Measurements from ENCODE around the gene NUDT3.
A peak's percentile ranks its signal among the peaks of the same experiment; 100 is the strongest.
"Not testable (repeated sequence)": the region's sequence is repeated elsewhere in the genome, so short reads cannot be mapped to it uniquely, and the experiment has no call there.

The NUDT3 gene

DNA sequence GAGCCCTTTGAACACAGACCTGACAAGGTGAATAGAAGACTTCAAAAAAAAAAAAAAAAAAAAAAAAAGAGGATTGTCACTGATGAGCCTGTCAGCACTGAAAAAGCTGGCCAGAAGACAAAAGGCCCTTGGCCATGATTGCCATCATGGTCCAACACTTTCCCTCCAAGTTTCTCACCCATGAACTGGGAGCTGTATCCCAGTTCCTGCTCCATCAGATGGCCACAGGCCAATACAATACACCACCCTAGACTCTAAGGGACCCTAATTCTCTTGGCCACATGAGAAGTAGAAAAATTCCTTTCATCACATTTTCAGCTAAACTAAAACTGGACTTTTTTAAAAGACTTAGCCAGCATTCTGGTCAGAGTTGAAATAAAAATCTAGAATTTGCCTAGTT is 50.2 kb downstream of the NUDT3 start:
- DNase-seq (ENCODE audit: low spot score) = no peak

DNA sequence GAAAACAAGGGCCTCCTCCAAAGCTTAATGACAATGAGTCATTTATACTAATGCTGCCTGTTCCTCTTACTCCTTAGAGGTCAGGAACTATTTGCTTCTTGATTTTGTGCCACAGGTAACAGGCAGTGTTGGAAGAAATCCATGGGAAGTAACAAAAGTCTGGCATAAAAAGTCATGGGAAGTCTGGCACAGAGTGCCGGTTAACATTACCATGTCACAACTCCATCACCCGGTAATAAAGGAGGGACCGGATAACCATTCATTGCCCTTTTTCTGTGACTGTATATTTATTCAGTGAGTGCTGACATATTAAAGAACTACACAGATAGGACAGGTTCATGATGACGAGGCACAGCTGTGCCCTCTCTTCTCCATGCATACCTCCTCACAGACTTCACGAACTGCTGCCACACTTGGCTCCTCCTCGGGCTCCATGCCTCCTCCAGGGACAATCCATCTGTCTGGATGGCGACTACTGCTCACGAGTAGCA is 50.9 kb downstream of the NUDT3 start:
- peak; percentile 17 for DNase-seq (ENCODE audit: low spot score)

DNA sequence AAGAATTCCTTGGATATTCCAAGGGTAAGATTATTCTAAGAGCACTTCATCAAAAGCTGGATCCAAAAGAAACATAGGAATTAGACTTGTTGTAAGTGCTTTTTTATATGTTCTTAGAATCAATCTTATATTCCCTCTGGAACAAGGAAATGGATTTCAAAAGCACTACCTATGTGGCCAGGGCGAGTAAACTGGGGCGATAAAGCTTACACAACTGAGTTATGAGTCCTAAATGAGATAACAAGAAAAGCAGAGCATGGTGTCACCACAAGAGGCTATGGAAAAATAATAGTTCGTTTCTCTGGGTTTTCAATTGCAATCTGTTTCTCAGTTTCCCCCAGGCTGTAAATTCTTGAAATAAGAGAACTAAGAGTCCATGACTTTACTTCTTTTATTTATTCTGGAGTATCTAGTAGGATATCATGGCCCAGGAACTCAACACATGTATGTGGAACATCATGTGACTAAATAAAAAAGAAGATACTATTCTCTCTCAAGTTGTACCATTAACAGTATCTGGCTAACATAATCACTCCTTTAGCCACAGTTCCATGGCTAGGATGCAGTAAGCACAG is 51.5 kb downstream of the NUDT3 start:
- no peak for DNase-seq (ENCODE audit: low spot score)

- no peak for DNase-seq (ENCODE audit: low spot score)
These were observed 52.1 kb downstream of the NUDT3 start for GRCh38 chr6:34340394-34340793.

GRCh38 chr6:34339971-34340370 is 52.5 kb downstream of the NUDT3 start:
- DNase-seq (ENCODE audit: low spot score) = no peak

GRCh38 chr6:34339432-34339831 is 53.0 kb downstream of the NUDT3 start:
- DNase-seq (ENCODE audit: low spot score) = no peak

- DNase-seq (ENCODE audit: low spot score) = no peak
These were observed 53.7 kb downstream of the NUDT3 start for GRCh38 chr6:34338811-34339210.

- DNase-seq (ENCODE audit: low spot score) = no peak
These were observed 54.1 kb downstream of the NUDT3 start for GRCh38 chr6:34338377-34338776.

- DNase-seq (ENCODE audit: low spot score) = no peak
These were observed 57.6 kb downstream of the NUDT3 start for GRCh38 chr6:34334796-34335416.

DNA sequence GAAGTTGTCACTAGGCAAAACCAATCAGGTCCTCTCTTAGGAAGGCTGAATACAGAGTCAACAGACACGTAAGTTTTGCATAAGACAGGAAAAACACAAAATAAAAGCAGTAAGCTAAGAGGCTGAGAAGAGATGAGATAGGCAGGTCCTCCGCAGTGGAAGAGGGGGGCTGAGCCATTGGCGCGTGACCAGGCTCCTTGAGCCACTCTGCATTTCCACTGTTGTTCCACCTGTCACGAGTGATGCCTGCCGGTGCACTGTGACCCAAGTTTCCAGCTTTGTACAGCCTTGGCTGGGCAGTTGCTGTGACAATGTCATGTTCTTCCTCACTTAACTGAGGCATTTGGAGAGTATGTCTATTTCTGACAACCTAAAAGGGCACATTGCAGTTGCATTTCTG is 58.6 kb downstream of the NUDT3 start:
- no peak for DNase-seq (ENCODE audit: low spot score)

GRCh38 chr6:34332251-34333198 is 59.9 kb downstream of the NUDT3 start:
- DNase-seq (ENCODE audit: low spot score) = no peak

- DNase-seq (ENCODE audit: low spot score) = no peak
These were observed 61.0 kb downstream of the NUDT3 start for GRCh38 chr6:34331371-34332050.

DNA sequence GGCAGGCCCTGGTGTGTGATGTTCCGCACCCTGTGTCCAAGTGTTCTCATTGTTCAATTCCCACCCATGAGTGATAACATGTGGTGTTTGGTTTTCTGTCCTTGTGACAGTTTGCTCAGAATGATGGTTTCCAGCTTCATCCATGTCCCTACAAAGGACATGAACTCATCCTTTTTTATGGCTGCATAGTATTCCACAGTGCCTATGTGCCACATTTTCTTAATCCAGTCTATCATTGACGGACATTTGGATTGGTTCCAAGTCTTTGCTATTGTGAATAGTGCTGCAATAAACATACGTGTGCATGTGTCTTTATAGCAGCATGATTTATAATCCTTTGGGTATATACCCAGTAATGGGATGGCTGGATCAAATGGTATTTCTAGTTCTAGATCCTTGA is 62.7 kb downstream of the NUDT3 start:
- not testable (repeated sequence) for DNase-seq (ENCODE audit: low spot score)

DNA sequence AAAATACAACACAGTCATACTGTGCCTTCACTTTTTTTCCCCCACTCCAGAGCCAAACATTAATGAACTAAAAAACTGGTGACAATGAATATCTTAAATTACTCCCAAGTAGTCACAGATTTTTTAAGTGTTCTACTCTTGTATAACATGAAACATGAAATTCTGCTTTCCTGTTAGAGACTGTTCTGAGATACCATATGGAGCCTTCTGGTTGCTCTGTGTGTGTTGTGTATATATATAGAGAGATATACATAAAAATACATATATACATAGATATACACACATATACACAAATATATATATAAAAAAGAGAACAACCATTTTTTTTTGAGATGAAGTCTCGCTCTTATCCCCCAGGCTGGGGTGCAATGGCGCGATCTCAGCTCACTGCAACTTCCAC is 63.5 kb downstream of the NUDT3 start:
- no peak for DNase-seq (ENCODE audit: low spot score)

DNA sequence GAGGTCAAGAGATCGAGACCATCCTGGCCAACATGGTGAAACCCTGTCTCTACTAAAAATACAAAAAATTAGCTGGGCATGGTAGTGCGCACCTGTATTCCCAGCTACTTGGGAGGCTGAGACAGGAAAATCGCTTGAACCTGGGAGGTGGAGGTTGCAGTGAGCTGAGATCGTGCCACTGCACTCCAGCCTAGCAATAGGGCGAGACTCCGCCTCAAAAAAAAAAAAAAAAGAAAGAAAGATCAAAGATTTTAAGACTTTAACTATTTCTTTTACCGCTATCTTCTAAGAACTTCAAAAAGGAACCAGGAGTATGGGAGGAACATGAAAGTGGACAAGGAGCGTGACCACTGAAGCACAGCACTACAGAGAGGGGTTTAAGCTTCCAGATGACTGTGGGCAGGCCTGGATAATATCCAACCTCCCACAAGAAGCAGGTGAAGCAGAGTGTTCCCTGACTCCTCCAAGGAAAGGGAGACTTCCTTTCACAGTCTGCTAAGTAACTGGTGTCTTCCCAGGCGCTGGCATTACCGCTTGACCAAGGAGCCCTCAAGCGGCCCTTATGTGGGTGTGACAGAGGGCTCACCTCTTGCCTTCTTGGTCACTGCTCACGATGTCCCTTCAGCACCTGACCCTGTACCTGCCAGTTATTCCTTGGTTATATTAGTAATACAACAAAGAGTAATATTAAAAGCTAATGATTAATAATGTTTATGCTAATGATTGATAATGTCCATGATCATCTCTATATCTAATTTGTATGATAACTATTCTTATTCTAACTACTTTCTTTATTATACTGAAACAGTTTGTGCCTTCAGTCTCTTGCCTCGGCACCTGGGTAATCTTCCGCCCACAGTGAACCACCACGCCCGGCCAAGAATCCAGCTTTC is 64.9 kb downstream of the NUDT3 start:
- DNase-seq (ENCODE audit: low spot score) = not testable (repeated sequence)

DNA sequence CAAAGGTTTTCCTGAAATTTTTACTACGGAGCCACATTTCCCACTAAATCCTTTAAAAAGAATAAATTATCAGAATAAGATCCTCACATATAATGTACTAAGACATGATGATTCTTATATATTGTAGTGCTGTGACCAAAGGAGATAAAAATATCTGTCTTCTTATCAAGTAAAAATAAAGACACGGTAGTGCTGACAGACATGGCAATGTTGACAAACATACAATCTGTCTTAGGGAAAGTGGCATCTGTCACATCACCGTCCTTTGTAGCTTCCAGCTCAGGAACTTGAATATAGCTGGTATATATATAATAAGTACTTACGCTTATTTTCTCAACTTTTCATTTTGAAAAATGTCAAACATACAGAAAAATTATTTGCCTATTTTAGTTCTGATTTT is 66.8 kb downstream of the NUDT3 start:
- no peak for DNase-seq (ENCODE audit: low spot score)

DNA sequence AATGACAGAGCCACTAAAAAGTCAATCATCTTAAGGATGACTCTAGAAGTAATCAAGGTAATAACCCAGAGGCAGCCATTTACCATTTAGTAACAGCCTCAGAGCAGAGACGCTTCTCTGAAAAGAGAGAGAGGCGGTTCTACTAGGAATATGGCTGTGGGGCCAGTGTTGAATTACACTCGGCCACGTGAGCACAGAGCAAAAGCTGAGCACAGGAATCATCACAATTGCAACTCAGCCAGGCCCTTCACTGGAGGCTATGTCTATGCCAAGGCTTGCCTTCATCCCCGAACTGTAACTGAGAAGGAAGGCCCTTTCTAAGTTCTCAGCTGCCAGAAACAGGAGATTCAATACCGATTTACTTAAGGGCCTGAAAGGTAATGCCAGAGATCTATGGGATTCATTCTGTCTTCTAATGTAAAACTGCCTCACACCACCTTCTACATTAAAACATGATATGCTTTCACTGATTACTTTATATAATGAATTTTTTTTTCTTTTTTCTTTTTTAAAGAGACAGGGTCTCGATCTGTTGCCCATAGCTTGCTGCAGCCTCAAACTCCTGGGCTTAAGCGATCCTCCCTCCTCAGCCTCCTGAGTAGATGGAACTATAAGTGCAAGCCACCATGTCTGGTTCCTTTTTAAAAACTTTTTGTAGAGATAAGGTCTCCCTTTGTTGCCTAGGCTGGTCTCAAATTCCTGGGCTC is 67.6 kb downstream of the NUDT3 start:
- DNase-seq (ENCODE audit: low spot score) = no peak

DNA sequence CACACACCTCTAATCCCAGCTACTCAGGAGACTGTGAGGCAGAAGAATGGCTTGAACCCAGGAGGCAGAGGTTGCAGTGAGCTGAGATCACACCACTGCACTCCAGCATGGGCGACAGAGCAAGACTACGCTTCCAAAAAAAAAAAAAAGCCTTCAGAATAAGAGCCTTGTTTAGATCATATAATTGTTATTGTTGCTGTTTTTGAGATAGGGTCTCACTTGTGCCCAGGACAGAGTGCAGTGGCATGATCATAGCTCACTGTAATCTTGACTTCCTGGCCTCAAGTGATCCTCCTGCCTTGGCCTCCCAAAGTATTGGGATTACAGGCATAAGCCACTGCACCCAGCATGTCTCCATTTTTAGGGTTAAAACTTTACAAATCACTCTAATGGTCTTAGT is 68.2 kb downstream of the NUDT3 start:
- DNase-seq (ENCODE audit: low spot score) = not testable (repeated sequence)

GRCh38 chr6:34323300-34323699 is 69.2 kb downstream of the NUDT3 start:
- no peak for DNase-seq (ENCODE audit: low spot score)

DNA sequence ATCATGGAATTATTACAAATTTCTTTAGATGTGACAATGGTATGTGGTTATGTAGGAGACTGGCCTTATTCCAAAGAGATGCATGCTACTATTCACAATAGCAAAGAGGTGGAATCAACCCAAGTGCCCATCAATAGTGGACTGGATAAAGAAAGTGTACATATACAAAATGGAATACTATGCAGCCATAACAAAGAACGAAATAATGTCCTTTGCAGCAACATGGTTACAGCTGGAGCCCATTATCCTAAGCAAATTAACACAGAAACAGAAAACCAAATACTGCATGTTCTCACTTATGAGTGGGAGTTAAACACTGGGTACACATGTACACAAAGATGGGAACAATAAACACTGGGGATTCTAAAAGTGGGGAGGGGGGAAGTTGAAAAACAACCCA is 69.7 kb downstream of the NUDT3 start:
- DNase-seq (ENCODE audit: low spot score) = no peak

DNA sequence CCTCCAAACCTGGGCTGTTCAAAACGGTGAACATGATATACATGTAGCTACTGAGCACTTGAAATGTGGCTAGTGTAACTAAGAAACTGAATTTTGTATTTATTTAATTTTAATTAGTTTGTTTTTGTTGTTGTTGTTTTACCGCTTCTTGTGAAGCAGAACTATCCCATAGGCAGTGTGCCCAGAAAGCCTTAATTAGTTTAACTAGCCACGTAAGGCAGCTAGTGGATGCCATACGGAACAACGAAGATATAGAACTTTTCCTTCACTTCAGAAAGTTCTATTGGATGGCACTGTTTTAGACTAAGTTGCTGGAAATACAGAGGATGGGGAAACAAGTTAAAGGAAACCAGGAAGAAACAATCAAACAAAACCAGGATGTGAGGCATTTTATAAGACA is 70.6 kb downstream of the NUDT3 start:
- no peak for DNase-seq (ENCODE audit: low spot score)
